Measurements from ENCODE around the gene SERGEF. TPM values are rescaled to one million over a fixed set of nuclear protein-coding genes. Genes with fewer than 3 reads are reported as not detected.

SERGEF gene
- total RNA-seq, 3 donors from 2014 or later = 23.6 to 45.0 (median 23.8) TPM

- ATAC-seq (no peak), DNase-seq (no peak)
- no peak for TF ChIP-seq CTCF (IDR thresholded peaks at IDR 0.05)
- intact Hi-C loops (cut with DNase I, micrococcal nuclease) = no loop called here
- Histone ChIP-seq H3K36me3 (ENCODE audit: low read depth) (no peaks in the 10 kb centered on the region), H3K9me3 (no peaks in the 10 kb centered on the region), H3K4me3 (no peak overlapping the region), H3K4me1 (ENCODE audit: low read depth) (no peaks in the 10 kb centered on the region)
These were observed 45.2 kb downstream of the SERGEF start for GRCh38 chr11:17967661-17968060.

- no peak for TF ChIP-seq CTCF (IDR thresholded peaks at IDR 0.05)
- Histone ChIP-seq H3K36me3 (ENCODE audit: low read depth) (no peaks in the 10 kb centered on the region), H3K4me3 (no peak overlapping the region)
These were observed 52.8 kb downstream of the SERGEF start for GRCh38 chr11:17960091-17960490.

GRCh38 chr11:17958446-17958845, 54.4 kb downstream of the SERGEF start:
- no peaks in the 10 kb centered on the region for H3K4me1 ChIP-seq (ENCODE audit: low read depth)
- H3K9me3 ChIP-seq = no peaks in the 10 kb centered on the region
- TF ChIP-seq CTCF (IDR thresholded peaks at IDR 0.05) = no peak
- intact Hi-C loops (cut with DNase I, micrococcal nuclease) = no loop called here
- no peaks in the 10 kb centered on the region for H3K36me3 ChIP-seq (ENCODE audit: low read depth)
- H3K4me3 ChIP-seq = no peak overlapping the region
- no peak for DNase-seq
- ATAC-seq = no peak

More at GRCh38 chr11:17960091-17960490, 52.8 kb downstream of the SERGEF start:
- intact Hi-C loops (cut with DNase I, micrococcal nuclease) = no loop called here
- Histone ChIP-seq H3K4me1 (ENCODE audit: low read depth) (no peaks in the 10 kb centered on the region), H3K9me3 (no peaks in the 10 kb centered on the region)
- no peak for ATAC-seq
- DNase-seq = no peak

GRCh38 chr11:17954395-17955252, 58.2 kb downstream of the SERGEF start:
- Histone ChIP-seq H3K9me3 (no peaks in the 10 kb centered on the region), H3K36me3 (ENCODE audit: low read depth) (no peaks in the 10 kb centered on the region), H3K4me3 (no peak overlapping the region), H3K4me1 (ENCODE audit: low read depth) (no peaks in the 10 kb centered on the region)
- intact Hi-C loops (cut with DNase I, micrococcal nuclease) = no loop called here
- ATAC-seq = no peak
- no peak for TF ChIP-seq CTCF (IDR thresholded peaks at IDR 0.05)
- no peak for DNase-seq

- TF ChIP-seq CTCF (IDR thresholded peaks at IDR 0.05) = no peak
These were observed 60.4 kb downstream of the SERGEF start for GRCh38 chr11:17952487-17952886.

More at GRCh38 chr11:17952487-17952886, 60.4 kb downstream of the SERGEF start:
- no peak for ATAC-seq
- no peaks in the 10 kb centered on the region for H3K9me3 ChIP-seq
- H3K4me3 ChIP-seq = no peak overlapping the region
- DNase-seq = no peak
- intact Hi-C loops (cut with DNase I, micrococcal nuclease) = no loop called here
- no peaks in the 10 kb centered on the region for H3K36me3 ChIP-seq (ENCODE audit: low read depth)
- no peaks in the 10 kb centered on the region for H3K4me1 ChIP-seq (ENCODE audit: low read depth)
